AG09319 (cell line): ENCODE results near the gene PEPD.

Source experiments
- DNase-seq: peaks from one replicate; pipeline ENCODE4 v3.0.0-alpha.2; 2010; ENCODE audit warnings: low read depth; ENCODE audit errors: extremely low read depth
- CTCF ChIP-seq: IDR thresholded peaks from 2 replicates; pipeline ENCODE4 v1.5.1; 2011; ENCODE audit warnings: low read depth, mild to moderate bottlenecking, inconsistent platforms, low read length, moderate library complexity

Gene PEPD

GRCh38 chr19:33502521-33502920 lies 19.1 kb downstream of the PEPD start:
- no peak for DNase-seq
- no peak for TF ChIP-seq CTCF

GRCh38 chr19:33501693-33502356 lies 19.8 kb downstream of the PEPD start:
- no peak for DNase-seq
- no peak for TF ChIP-seq CTCF

- no peak for TF ChIP-seq CTCF
- no peak for DNase-seq
These were observed 20.6 kb downstream of the PEPD start for GRCh38 chr19:33500991-33501390.

GRCh38 chr19:33500586-33500985 lies 21.0 kb downstream of the PEPD start:
- TF ChIP-seq CTCF = no peak
- no peak for DNase-seq

GRCh38 chr19:33499671-33500506 lies 21.7 kb downstream of the PEPD start:
- no peak for DNase-seq
- TF ChIP-seq CTCF = no peak

- DNase-seq = no peak
- no peak for TF ChIP-seq CTCF
These were observed 22.3 kb downstream of the PEPD start for GRCh38 chr19:33499248-33499647.

GRCh38 chr19:33498391-33499000 lies 23.1 kb downstream of the PEPD start:
- no peak for TF ChIP-seq CTCF
- DNase-seq = no peak
